ENCODE measurements around the gene STK32A.

Gene STK32A

GRCh38 chr5:147400881-147401280 is 166.1 kb downstream of the STK32A start:
- Histone ChIP-seq H3K27ac (no peak overlapping the region), H3K27me3 (ENCODE audit: control insufficient read depth, insufficient read depth, low read length) (no peaks in the 10 kb centered on the region), H3K9me3 (ENCODE audit: control insufficient read depth, low read length) (no peaks in the 10 kb centered on the region), H2AFZ (no peak overlapping the region), H3K4me2 (ENCODE audit: low read length) (no peak overlapping the region), H3K4me3 (ENCODE audit: low read depth, low read length) (no peak overlapping the region), H3K36me3 (ENCODE audit: control insufficient read depth, insufficient read depth, low read length) (no peaks in the 10 kb centered on the region), H3K9ac (no peak overlapping the region), H3K79me2 (no peaks in the 10 kb centered on the region), H3K4me1 (no peaks in the 10 kb centered on the region)
- TF ChIP-seq, protein P1, sequence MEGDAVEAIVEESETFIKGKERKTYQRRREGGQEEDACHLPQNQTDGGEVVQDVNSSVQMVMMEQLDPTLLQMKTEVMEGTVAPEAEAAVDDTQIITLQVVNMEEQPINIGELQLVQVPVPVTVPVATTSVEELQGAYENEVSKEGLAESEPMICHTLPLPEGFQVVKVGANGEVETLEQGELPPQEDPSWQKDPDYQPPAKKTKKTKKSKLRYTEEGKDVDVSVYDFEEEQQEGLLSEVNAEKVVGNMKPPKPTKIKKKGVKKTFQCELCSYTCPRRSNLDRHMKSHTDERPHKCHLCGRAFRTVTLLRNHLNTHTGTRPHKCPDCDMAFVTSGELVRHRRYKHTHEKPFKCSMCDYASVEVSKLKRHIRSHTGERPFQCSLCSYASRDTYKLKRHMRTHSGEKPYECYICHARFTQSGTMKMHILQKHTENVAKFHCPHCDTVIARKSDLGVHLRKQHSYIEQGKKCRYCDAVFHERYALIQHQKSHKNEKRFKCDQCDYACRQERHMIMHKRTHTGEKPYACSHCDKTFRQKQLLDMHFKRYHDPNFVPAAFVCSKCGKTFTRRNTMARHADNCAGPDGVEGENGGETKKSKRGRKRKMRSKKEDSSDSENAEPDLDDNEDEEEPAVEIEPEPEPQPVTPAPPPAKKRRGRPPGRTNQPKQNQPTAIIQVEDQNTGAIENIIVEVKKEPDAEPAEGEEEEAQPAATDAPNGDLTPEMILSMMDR (IDR thresholded peaks at IDR 0.05), result no peak

GRCh38 chr5:147403651-147404640 is 169.1 kb downstream of the STK32A start:
- Histone ChIP-seq H3K27ac (no peak overlapping the region), H3K4me2 (ENCODE audit: low read length) (no peak overlapping the region), H3K79me2 (no peaks in the 10 kb centered on the region), H3K27me3 (ENCODE audit: control insufficient read depth, insufficient read depth, low read length) (no peaks in the 10 kb centered on the region), H3K4me3 (ENCODE audit: low read depth, low read length) (no peak overlapping the region), H3K36me3 (ENCODE audit: control insufficient read depth, insufficient read depth, low read length) (no peaks in the 10 kb centered on the region), H3K9ac (no peak overlapping the region), H3K9me3 (ENCODE audit: control insufficient read depth, low read length) (no peaks in the 10 kb centered on the region), H2AFZ (no peak overlapping the region), H3K4me1 (no peaks in the 10 kb centered on the region)
- TF ChIP-seq, protein P1 (IDR thresholded peaks at IDR 0.05), result no peak

- Histone ChIP-seq H3K9ac (no peak overlapping the region), H3K79me2 (no peaks in the 10 kb centered on the region), H3K4me1 (no peaks in the 10 kb centered on the region), H3K36me3 (ENCODE audit: control insufficient read depth, insufficient read depth, low read length) (no peaks in the 10 kb centered on the region), H3K4me3 (ENCODE audit: low read depth, low read length) (no peak overlapping the region), H3K27ac (no peak overlapping the region), H3K9me3 (ENCODE audit: control insufficient read depth, low read length) (no peaks in the 10 kb centered on the region), H2AFZ (no peak overlapping the region), H3K27me3 (ENCODE audit: control insufficient read depth, insufficient read depth, low read length) (no peaks in the 10 kb centered on the region), H3K4me2 (ENCODE audit: low read length) (no peak overlapping the region)
- TF ChIP-seq, protein P1 (IDR thresholded peaks at IDR 0.05), result no peak
These were observed 169.9 kb downstream of the STK32A start for GRCh38 chr5:147404706-147405105.

DNA sequence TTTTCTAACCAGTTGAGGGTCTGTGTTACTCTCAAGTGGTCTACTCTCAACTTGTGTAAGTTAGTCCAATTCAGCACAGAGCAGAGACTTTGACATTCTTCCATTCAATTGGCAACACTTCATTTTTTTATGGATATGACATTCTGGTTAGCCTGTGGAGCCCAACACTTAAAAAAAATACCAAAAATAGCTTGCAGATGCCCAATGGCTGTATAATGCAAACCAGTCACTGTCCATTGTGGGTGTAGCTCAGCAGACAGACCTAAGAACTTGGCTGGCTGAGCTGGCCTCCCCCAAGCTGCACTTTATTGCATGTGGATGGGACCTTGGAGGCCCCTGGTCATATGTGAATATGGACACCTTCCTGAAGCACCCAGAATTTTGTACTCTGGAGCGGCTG is 171.8 kb downstream of the STK32A start:
- Histone ChIP-seq H3K4me1 (no peaks in the 10 kb centered on the region), H3K4me2 (ENCODE audit: low read length) (no peak overlapping the region)
- TF ChIP-seq, protein P1 (IDR thresholded peaks at IDR 0.05), result no peak

More for the DNA sequence above, 171.8 kb downstream of the STK32A start:
- H3K9ac ChIP-seq, result no peak overlapping the region
- no peak overlapping the region for H3K27ac ChIP-seq
- no peak overlapping the region for H2AFZ ChIP-seq
- H3K27me3 ChIP-seq (ENCODE audit: control insufficient read depth, insufficient read depth, low read length), result no peaks in the 10 kb centered on the region
- H3K79me2 ChIP-seq, result no peaks in the 10 kb centered on the region
- no peaks in the 10 kb centered on the region for H3K36me3 ChIP-seq (ENCODE audit: control insufficient read depth, insufficient read depth, low read length)
- H3K9me3 ChIP-seq (ENCODE audit: control insufficient read depth, low read length), result no peaks in the 10 kb centered on the region
- no peak overlapping the region for H3K4me3 ChIP-seq (ENCODE audit: low read depth, low read length)
